ENCODE results near the gene DCC.

DCC gene

GRCh38 chr18:52723550-52723970, 383.6 kb downstream of the DCC start:
- DNase-seq (ENCODE audit: low read depth) = no peak
- H3K4me3 ChIP-seq (ENCODE audit: low read depth, low read length) = no peak overlapping the region

- H3K4me3 ChIP-seq (ENCODE audit: low read depth, low read length) = no peak overlapping the region
- no peak for DNase-seq (ENCODE audit: low read depth)
These were observed 391.1 kb downstream of the DCC start for GRCh38 chr18:52730972-52731619.

- H3K4me3 ChIP-seq (ENCODE audit: low read depth, low read length) = no peak overlapping the region
- no peak for DNase-seq (ENCODE audit: low read depth)
These were observed 398.9 kb downstream of the DCC start for GRCh38 chr18:52738946-52739345.

GRCh38 chr18:52746986-52747385, 407.0 kb downstream of the DCC start:
- no peak overlapping the region for H3K4me3 ChIP-seq (ENCODE audit: low read depth, low read length)
- no peak for DNase-seq (ENCODE audit: low read depth)

GRCh38 chr18:52747869-52748268, 407.9 kb downstream of the DCC start:
- H3K4me3 ChIP-seq (ENCODE audit: low read depth, low read length) = no peak overlapping the region
- no peak for DNase-seq (ENCODE audit: low read depth)

GRCh38 chr18:52748343-52748742, 408.3 kb downstream of the DCC start:
- DNase-seq (ENCODE audit: low read depth) = no peak
- H3K4me3 ChIP-seq (ENCODE audit: low read depth, low read length) = no peak overlapping the region

- no peak for DNase-seq (ENCODE audit: low read depth)
- H3K4me3 ChIP-seq (ENCODE audit: low read depth, low read length) = no peak overlapping the region
These were observed 409.5 kb downstream of the DCC start for GRCh38 chr18:52749542-52749941.

- no peak for DNase-seq (ENCODE audit: low read depth)
- H3K4me3 ChIP-seq (ENCODE audit: low read depth, low read length) = no peak overlapping the region
These were observed 411.0 kb downstream of the DCC start for GRCh38 chr18:52750995-52751394.

GRCh38 chr18:52764316-52764715, 424.3 kb downstream of the DCC start:
- no peak overlapping the region for H3K4me3 ChIP-seq (ENCODE audit: low read depth, low read length)
- DNase-seq (ENCODE audit: low read depth) = no peak

GRCh38 chr18:52766002-52766545, 426.1 kb downstream of the DCC start:
- DNase-seq (ENCODE audit: low read depth) = no peak
- H3K4me3 ChIP-seq (ENCODE audit: low read depth, low read length) = no peak overlapping the region

GRCh38 chr18:52781113-52781512, 441.1 kb downstream of the DCC start:
- DNase-seq (ENCODE audit: low read depth) = no peak
- no peak overlapping the region for H3K4me3 ChIP-seq (ENCODE audit: low read depth, low read length)

GRCh38 chr18:52791321-52791720, 451.3 kb downstream of the DCC start:
- DNase-seq (ENCODE audit: low read depth) = no peak
- no peak overlapping the region for H3K4me3 ChIP-seq (ENCODE audit: low read depth, low read length)

GRCh38 chr18:52812834-52813233, 472.8 kb downstream of the DCC start:
- no peak overlapping the region for H3K4me3 ChIP-seq (ENCODE audit: low read depth, low read length)
- DNase-seq (ENCODE audit: low read depth) = no peak

- no peak overlapping the region for H3K4me3 ChIP-seq (ENCODE audit: low read depth, low read length)
- no peak for DNase-seq (ENCODE audit: low read depth)
These were observed 473.8 kb downstream of the DCC start for GRCh38 chr18:52813635-52814416.

GRCh38 chr18:52815651-52816050, 475.7 kb downstream of the DCC start:
- H3K4me3 ChIP-seq (ENCODE audit: low read depth, low read length) = no peak overlapping the region
- DNase-seq (ENCODE audit: low read depth) = no peak

GRCh38 chr18:52816121-52816520, 476.1 kb downstream of the DCC start:
- no peak overlapping the region for H3K4me3 ChIP-seq (ENCODE audit: low read depth, low read length)

GRCh38 chr18:52822160-52822559, 482.2 kb downstream of the DCC start:
- H3K4me3 ChIP-seq (ENCODE audit: low read depth, low read length) = no peak overlapping the region
- no peak for DNase-seq (ENCODE audit: low read depth)

More at GRCh38 chr18:52816121-52816520, 476.1 kb downstream of the DCC start:
- no peak for DNase-seq (ENCODE audit: low read depth)

GRCh38 chr18:52824126-52824525, 484.1 kb downstream of the DCC start:
- H3K4me3 ChIP-seq (ENCODE audit: low read depth, low read length) = no peak overlapping the region
- DNase-seq (ENCODE audit: low read depth) = no peak

GRCh38 chr18:52826994-52827393, 487.0 kb downstream of the DCC start:
- DNase-seq (ENCODE audit: low read depth) = no peak
- H3K4me3 ChIP-seq (ENCODE audit: low read depth, low read length) = no peak overlapping the region

GRCh38 chr18:52829320-52829719, 489.3 kb downstream of the DCC start:
- DNase-seq (ENCODE audit: low read depth) = no peak
- H3K4me3 ChIP-seq (ENCODE audit: low read depth, low read length) = no peak overlapping the region

Measured in skeletal muscle cell (primary cell).